Activated CD4-positive, CD25-positive, alpha-beta regulatory T cell treated with anti-CD3 and anti-CD28 coated beads, Interleukin-2, amount 50 U/mL, for 24 hours (primary cell): ENCODE data around the gene GRIPAP1.
"Not testable (repeated sequence)": the region's sequence is repeated elsewhere in the genome, so short reads cannot be mapped to it uniquely, and the experiment has no call there.

ENCODE experiments used
- ATAC-seq, 2 donors: fragments of 150-1000 bp; cut with Tn5 transposase; one replicate each; pipeline ENCODE4 v1.10.0; 2021; ENCODE audit warnings: mild to moderate bottlenecking in 1 of 2, moderate library complexity in 1 of 2

The GRIPAP1 gene

GRCh38 chrX:48997455-48997854, 4.6 kb downstream of the GRIPAP1 start:
- no peak for ATAC-seq

DNA sequence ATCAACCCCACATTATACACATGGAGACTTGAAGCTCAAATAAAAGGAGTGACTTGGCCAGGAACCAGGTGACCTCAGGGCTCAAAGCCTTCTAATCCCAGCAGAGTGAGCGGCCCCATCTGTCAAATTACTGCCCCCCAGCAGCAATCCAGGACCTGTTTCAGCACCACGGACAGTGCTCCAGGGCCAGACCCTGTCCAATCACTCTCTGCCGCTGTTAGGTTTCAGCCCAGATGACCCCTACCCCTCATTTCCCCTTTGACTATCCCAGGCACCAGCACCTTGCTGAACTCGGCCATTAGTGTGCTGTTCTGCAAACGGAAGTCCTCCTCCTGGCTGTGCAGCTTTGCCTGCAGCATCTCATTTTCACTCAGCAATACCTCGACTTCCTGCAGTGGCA, 5.1 kb downstream of the GRIPAP1 start:
- no peak for ATAC-seq

DNA sequence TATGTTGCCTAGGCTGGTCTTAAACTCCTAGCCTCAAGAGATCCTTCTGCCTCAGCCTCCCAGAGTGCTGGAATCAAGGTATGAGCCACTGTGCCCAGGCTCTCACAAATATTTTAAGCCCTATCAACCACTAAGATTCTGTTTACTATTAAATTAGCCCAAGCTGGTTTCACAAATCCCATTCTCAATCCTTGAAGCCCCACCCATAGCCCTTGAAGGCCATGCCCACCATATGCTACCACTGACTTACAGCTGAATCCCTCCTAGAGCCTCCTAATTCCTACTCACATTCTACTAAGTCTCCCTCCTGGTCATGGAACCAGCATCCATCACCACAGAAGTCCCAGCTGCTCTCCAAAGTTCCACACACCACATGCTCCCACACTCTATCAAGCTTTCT, 9.7 kb downstream of the GRIPAP1 start:
- ATAC-seq = no peak

DNA sequence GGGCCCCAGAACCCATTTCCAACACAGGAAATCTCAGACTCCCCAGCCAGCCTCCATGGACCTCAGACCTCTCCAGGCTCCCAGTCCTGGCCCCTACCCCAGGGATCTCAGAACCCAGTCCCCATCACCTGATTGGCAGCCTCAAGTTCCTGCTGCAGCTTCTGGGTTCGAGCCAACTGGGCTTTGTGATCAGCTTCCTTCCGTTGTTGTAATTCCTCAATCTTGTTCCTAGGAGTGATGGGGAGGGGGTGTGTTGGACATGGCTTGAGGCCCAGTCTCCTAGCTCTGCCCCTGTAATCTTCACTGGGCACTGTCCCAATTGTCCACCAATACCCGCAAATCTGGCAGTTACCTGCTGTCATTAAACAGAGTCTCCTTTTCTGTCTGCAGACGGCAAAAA, 12.6 kb downstream of the GRIPAP1 start:
- ATAC-seq = no peak

DNA sequence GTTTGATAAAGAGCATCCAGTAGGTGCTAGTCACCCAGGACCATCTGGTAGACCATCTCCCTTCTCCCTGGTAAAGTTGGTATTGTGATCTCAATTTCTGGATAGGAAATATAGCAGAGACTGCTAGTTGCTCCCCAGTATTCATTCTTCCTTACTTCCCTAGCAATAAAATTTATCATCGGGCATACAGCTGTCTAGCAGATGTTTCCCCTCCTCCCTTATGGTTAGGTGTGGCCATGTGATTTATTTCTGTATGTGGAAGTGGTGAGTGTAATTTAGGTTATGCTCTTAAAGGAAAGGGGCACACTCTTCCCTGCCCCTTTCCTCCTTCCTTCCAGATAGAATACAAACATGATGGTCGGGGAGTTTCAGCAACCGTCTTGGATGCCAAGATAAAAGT, 18.2 kb downstream of the GRIPAP1 start:
- ATAC-seq = no peak

DNA sequence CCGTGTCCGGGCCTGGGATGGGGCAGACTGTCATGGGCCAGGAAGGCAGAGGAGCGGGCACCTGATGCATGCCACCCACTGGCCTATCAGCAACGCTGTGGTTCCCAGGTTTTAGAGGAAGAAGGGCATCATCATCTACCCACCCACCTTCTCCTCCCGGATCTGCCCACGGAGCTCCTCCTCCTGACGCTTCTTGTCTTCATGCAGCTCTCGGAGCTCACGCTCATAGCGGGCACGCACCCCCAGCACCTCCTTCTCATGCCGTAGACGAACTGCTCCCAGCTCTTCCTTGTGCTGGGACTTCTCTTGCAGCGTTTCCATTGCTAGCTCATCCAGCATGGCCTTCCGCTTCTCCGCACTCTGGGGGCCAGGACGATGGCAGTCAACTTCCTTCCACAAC, 19.0 kb downstream of the GRIPAP1 start:
- ATAC-seq = no peak

GRCh38 chrX:48981178-48981577, 20.9 kb downstream of the GRIPAP1 start:
- ATAC-seq = no peak

- ATAC-seq = not testable (repeated sequence)
These were observed 21.7 kb downstream of the GRIPAP1 start for GRCh38 chrX:48980341-48980740.

DNA sequence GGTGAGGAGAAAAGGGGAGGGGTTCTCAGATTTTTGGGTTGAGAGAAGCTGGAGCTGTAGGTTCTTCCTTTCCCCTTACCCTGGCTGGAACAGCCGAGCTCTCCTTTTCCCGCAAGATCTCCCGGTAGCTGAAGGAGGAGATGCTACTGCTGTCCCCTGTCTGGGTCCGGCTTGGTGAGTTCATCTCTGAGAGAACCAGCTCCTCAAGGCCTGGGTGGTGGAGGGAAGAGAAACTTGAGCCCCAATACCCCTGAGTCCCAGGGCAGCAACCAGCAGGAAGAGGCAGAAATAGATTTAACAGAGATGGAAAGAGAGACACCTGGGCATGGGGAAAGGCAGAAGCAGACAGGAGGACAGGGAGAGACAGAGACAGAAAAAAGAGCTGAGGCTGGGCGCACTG, 23.8 kb downstream of the GRIPAP1 start:
- no peak for ATAC-seq

- ATAC-seq = no peak
These were observed 26.0 kb downstream of the GRIPAP1 start for GRCh38 chrX:48976086-48976485.

GRCh38 chrX:48975541-48975940, 26.5 kb downstream of the GRIPAP1 start:
- no peak for ATAC-seq

DNA sequence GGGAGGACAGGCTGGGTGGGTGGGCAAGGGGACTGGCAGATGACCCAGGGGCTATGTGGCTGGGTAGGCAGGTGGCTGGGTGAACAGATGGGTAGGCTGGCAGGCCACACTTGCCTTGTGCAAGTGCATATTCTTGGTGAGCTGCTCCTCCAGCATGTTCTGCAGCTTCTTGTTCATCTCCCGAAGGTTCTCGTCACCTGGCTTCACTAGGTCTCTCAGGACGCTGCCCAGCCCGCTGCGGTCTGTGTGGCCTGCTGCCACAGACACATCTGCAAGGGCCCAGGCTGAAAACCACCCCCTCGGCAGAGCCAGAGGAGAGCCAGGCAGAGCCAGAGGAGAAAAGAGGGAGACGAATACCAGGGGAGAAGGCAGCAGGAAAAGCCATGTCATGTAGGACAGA, 27.0 kb downstream of the GRIPAP1 start:
- ATAC-seq = no peak

- no peak for ATAC-seq
These were observed 27.5 kb downstream of the GRIPAP1 start for GRCh38 chrX:48974574-48974973.

GRCh38 chrX:48974033-48974432, 28.0 kb downstream of the GRIPAP1 start:
- no peak for ATAC-seq

DNA sequence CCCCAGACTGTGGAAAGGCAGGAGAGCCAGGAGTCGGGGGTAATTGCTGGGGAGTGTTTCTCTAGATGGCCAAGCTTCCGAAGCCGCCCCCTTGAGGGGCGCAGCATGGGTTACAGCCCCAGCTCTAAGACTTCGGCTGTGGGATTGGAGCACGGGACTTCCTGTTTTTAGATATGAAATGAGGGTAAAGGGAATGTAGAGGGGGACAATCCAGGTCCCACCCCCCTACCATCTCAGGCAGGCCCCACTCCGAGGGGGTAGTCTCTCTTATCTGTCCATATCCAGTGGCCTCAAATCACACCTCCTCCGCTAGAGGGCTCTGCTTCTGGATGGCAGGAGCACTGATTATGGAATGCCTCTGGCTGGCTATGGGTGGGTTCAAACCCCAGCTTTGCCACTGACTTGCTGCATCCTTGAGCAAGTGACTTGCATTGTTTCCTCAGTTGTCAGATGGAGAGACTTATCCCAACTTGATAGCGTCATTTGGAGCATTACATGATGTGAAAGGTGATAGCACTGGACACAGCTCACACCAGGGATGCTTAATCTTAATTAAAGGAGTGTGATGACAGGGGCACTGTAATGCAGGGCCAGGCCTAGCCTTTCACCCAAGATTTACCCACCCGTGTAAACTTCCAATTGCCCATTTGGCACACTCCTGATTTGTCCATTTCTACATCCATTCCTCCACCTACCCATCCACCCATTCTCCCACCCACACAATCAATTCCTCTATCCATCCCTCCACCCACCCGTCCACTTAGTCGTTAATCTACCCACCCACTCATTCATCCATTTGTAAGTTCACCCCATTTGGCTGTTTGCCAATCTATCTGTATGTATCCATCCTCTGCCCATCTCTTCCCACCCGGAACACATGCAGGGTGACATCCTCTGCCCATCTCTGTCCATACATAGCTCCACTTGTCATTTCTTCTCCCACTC, 29.6 kb downstream of the GRIPAP1 start:
- ATAC-seq = peak in 1 of 2 donors; percentile 62

DNA sequence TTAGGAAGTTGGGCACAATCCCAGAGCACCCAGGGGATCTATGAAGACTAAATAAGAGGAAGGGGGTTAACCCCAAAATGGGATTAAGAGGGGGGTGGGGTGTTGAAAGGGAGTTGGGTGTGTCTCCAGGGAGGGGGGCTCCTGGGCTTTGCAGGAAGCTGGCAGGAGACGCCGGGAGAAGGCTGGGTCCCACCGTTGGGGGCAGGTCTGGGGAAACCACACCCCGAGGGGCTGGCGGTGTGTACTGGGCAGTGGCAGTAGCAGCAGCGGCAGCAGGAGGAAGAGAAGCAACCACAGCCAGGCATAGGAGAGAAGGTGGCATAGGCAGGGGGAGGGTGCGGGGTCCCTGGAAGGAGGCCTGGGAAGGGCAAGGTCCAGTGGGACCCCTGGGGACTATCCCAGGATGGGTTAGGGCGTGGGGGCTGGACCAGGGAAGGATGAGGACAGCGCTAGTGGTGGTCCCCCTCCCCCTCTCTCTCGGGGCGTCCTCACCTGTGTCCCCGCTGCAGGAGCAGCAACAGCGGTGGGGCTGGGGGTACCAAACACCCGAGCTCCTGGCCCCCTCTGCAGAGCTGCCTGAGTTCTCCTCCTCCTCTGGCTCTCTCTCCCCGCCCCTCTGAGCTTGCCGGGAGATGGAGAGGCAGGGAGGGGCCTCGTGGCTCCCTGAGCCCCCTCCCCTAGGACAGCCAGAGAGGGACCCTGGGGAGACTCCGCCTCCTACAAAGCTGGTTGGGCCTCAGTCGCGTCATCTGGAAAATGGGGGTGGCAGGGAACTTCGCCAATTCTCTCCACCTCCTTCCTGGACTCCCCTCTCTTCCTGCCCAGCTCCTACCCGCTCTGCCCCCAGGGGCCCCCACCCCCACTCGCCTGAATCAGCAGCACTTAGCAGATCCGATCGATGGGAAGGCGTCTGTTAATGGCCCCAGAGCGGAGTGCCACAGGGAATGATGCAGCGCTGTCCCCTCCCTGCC, 30.5 kb downstream of the GRIPAP1 start, which contains the start of gene KCND1:
KCND1 (minus strand) TSS at position 596 of the 971 bp plus-strand sequence. CDS start 1,573 bp downstream, outside the sequence.
- ATAC-seq = peak; percentile 18 to 25

GRCh38 chrX:48969471-48969870, 32.6 kb downstream of the GRIPAP1 start:
- no peak for ATAC-seq

DNA sequence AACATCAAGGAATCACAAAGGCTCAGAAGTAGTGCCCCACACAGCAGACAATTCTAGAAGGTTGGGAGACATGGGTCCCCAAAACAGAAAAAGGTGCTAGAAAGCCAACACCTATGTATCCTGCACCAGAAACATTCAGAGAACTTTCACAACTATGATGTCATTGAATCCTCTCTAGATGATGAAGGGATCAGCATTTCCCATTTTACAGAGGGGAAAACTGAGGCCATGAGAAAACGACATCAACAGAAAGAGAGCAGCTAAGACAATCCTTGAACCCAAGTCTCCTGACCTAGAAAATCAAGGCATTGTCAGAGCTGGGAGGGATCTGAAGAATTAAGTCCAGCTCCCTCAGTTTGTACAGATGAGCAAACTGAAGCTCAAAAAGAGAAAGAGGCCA, 33.7 kb downstream of the GRIPAP1 start:
- no peak for ATAC-seq

DNA sequence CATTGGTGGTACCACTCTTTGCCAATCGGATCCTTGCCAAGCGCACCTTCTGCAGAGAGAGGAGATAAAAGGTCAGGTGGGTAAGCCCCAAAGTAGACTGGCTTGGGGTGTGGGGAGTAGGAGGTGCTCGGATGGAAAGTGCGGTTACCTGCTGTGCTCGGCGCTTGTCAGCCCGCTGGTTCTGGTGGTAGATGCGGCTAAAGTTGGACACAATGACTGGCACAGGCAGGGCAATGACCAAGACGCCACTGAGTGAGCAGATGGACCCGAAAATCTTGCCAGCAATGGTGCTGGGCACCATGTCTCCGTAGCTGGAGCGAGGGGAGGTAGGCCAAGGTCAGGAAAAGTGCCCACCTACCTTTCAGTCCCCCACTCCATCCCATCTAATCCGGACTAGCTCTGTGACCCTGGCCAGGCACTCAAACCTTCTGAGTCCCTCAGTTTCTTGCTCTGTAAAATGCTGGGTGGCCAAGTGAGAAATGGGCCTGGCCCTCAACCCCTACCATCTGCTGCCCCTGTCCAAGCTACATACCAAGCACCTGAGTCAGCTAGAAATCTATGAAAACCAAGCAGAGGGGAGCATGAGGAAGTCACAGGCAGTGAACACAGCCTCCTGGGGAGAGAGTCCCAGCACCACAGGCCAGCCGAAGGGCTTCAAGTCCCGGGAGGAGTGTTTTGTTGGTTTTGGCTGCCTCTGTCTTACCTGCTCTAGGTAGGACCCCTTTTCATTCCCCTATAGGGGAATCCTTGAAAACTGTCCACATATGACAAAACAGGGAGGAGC, 35.1 kb downstream of the GRIPAP1 start:
- ATAC-seq = no peak

GRCh38 chrX:48965959-48966358, 36.1 kb downstream of the GRIPAP1 start:
- no peak for ATAC-seq

DNA sequence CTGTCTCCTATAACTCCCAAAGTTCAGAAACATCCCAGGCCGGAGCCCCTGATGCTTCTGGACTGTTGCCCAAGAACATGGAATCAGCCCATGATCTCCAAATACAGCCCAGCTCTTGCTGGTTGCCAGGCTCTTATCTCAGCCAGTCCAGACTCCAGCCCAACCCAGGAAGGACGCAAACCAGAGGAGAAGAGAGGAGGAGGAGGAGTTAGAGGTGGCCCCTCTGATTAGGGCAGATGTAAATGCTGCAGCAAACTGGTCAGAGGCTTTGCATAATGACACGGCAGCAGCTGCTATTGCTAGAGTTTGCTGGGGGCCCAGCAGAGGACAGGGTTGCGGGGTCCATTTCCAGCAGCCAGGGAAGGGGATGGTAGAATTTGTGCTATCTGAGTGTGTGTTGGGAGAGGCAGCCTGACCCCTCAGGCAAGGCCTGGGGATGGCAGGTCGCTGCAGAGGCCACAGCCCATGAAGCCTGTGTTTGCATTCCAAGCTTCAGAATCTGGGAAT, 40.4 kb downstream of the GRIPAP1 start:
- ATAC-seq = no peak

DNA sequence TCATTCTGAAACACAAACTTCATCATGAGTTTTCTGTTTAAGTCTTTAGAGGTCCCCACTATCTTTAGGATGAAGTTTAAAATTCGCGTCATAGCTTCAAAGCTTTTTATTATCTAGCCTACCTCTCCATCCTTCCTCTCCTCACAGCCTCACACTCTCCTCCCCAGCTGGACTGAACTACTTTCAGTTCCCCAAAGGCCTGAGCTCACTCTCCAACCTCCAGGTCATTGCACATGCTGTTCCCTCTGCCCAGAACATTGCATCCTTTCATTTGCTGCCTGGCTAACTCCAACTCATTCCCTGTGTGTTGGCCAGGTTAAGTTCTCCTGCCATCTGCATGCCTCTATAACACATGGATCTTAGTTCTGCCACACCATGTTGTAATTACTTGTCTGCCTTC, 41.8 kb downstream of the GRIPAP1 start:
- ATAC-seq = no peak
